Measurements from ENCODE around the gene EFCC1. TPM values are rescaled to one million over a fixed set of nuclear protein-coding genes. Genes with fewer than 3 reads are reported as not detected.

Gene EFCC1
- total RNA-seq, 4 donors from 2014 or later, result 0.22 to 2.1 (median 1.9) TPM

- Histone ChIP-seq H3K9me3 (no peaks in the 10 kb centered on the region), H3K27me3 (no peaks in the 10 kb centered on the region), H3K4me3 (no peak overlapping the region), H3K27ac (no peak overlapping the region), H3K4me1 (peaks cover 0 to 32% (median 10%) of the 10 kb centered on the region in 4 donors), H3K36me3 (no peaks in the 10 kb centered on the region)
- no peak for DNase-seq (ENCODE audit: low spot score in 2 of 2)
- 76 to 81% methylated on average over 3 of the region's 3 CpGs for WGBS, 2 donors
- TF ChIP-seq POLR2A (IDR thresholded peaks at IDR 0.05) (no peak), CTCF (IDR thresholded peaks at IDR 0.05) (no peak)
Measured at GRCh38 chr3:129054605-129055104, 53.6 kb downstream of the EFCC1 start.

GRCh38 chr3:129056451-129057173 is 55.5 kb downstream of the EFCC1 start:
- no peak overlapping the region for H3K4me3 ChIP-seq
- no peak overlapping the region for H3K27ac ChIP-seq
- no peaks in the 10 kb centered on the region for H3K9me3 ChIP-seq
- 55 to 72% methylated on average over 9 of the region's 9 CpGs for WGBS, 2 donors
- no peaks in the 10 kb centered on the region for H3K36me3 ChIP-seq
- H3K4me1 ChIP-seq, result peaks cover 0 to 31% (median 10%) of the 10 kb centered on the region in 4 donors
- no peaks in the 10 kb centered on the region for H3K27me3 ChIP-seq
- TF ChIP-seq POLR2A (IDR thresholded peaks at IDR 0.05), result no peak
- TF ChIP-seq CTCF (IDR thresholded peaks at IDR 0.05), result no peak
- no peak for TF ChIP-seq EP300 (IDR thresholded peaks at IDR 0.05)
- DNase-seq (ENCODE audit: low spot score in 2 of 2), result no peak

- DNase-seq (ENCODE audit: low spot score in 2 of 2), result no peak
- Histone ChIP-seq H3K27ac (no peak overlapping the region), H3K36me3 (no peaks in the 10 kb centered on the region), H3K27me3 (no peaks in the 10 kb centered on the region), H3K4me1 (peaks cover 0 to 24% (median 7%) of the 10 kb centered on the region in 4 donors), H3K9me3 (no peaks in the 10 kb centered on the region), H3K4me3 (no peak overlapping the region)
- no peak for TF ChIP-seq POLR2A (IDR thresholded peaks at IDR 0.05)
- no peak for TF ChIP-seq CTCF (IDR thresholded peaks at IDR 0.05)
- TF ChIP-seq EP300 (IDR thresholded peaks at IDR 0.05), result no peak
- 91 to 92% methylated on average over 4 of the region's 4 CpGs for WGBS, 2 donors
Measured at GRCh38 chr3:129057249-129057648, 56.1 kb downstream of the EFCC1 start.

- H3K4me3 ChIP-seq, result no peak overlapping the region
- peaks cover 0 to 11% (median 0%) of the 10 kb centered on the region in 4 donors for H3K4me1 ChIP-seq
- H3K27me3 ChIP-seq, result no peaks in the 10 kb centered on the region
- H3K9me3 ChIP-seq, result no peaks in the 10 kb centered on the region
- no peaks in the 10 kb centered on the region for H3K36me3 ChIP-seq
- DNase-seq (ENCODE audit: low spot score in 2 of 2), result no peak
- H3K27ac ChIP-seq, result no peak overlapping the region
- WGBS, 2 donors, result 41 to 70% methylated on average over 3 to 4 of the region's 4 CpGs
- TF ChIP-seq POLR2A (IDR thresholded peaks at IDR 0.05), result no peak
- no peak for TF ChIP-seq CTCF (IDR thresholded peaks at IDR 0.05)
- no peak for TF ChIP-seq EP300 (IDR thresholded peaks at IDR 0.05)
Measured at GRCh38 chr3:129058441-129059200, 57.5 kb downstream of the EFCC1 start.

All from tibial nerve (tissue), 4 donors.